HG02885 (cell line): ENCODE measurements around the gene PIK3CB.
A peak's percentile ranks its signal among the peaks of the same experiment; 100 is the strongest.
"Not testable (repeated sequence)": the region's sequence is repeated elsewhere in the genome, so short reads cannot be mapped to it uniquely, and the experiment has no call there.

Experiments
- ATAC-seq: cut with Tn5 transposase; IDR thresholded peaks from one replicate; pipeline ENCODE4 v1.9.1; 2021; ENCODE audit warnings: mild to moderate bottlenecking; ENCODE audit not compliant: unreplicated experiment, poor library complexity

The PIK3CB gene

GRCh38 chr3:138638641-138639040 is 196.1 kb downstream of the PIK3CB start:
- ATAC-seq = no peak

GRCh38 chr3:138629526-138629925 is 205.2 kb downstream of the PIK3CB start:
- ATAC-seq = no peak

GRCh38 chr3:138625707-138626365 is 208.9 kb downstream of the PIK3CB start:
- no peak for ATAC-seq

- no peak for ATAC-seq
Measured at GRCh38 chr3:138624518-138624917, 210.2 kb downstream of the PIK3CB start.

- ATAC-seq = no peak
Measured at GRCh38 chr3:138620431-138620830, 214.3 kb downstream of the PIK3CB start.

- no peak for ATAC-seq
Measured at GRCh38 chr3:138615462-138615861, 219.3 kb downstream of the PIK3CB start.

- ATAC-seq = no peak
Measured at GRCh38 chr3:138609898-138610266, 224.8 kb downstream of the PIK3CB start.

- ATAC-seq = peak; percentile 74
Measured at GRCh38 chr3:138608322-138609135, 226.2 kb downstream of the PIK3CB start, which contains the start of gene FAIM. Gene FAIM (plus strand): TSS chr3:138608771. CDS start chr3:138619727, 10,956 bp downstream.

- not testable (repeated sequence) for ATAC-seq
Measured at GRCh38 chr3:138604106-138604595, 230.6 kb downstream of the PIK3CB start.
